HG03442 (cell line): ENCODE results near the gene TMEM131L.

ENCODE experiments used
- ATAC-seq: cut with Tn5 transposase; IDR thresholded peaks from one replicate; pipeline ENCODE4 v1.9.1; 2021; ENCODE audit warnings: mild to moderate bottlenecking, moderate library complexity; ENCODE audit not compliant: unreplicated experiment

Gene TMEM131L

DNA sequence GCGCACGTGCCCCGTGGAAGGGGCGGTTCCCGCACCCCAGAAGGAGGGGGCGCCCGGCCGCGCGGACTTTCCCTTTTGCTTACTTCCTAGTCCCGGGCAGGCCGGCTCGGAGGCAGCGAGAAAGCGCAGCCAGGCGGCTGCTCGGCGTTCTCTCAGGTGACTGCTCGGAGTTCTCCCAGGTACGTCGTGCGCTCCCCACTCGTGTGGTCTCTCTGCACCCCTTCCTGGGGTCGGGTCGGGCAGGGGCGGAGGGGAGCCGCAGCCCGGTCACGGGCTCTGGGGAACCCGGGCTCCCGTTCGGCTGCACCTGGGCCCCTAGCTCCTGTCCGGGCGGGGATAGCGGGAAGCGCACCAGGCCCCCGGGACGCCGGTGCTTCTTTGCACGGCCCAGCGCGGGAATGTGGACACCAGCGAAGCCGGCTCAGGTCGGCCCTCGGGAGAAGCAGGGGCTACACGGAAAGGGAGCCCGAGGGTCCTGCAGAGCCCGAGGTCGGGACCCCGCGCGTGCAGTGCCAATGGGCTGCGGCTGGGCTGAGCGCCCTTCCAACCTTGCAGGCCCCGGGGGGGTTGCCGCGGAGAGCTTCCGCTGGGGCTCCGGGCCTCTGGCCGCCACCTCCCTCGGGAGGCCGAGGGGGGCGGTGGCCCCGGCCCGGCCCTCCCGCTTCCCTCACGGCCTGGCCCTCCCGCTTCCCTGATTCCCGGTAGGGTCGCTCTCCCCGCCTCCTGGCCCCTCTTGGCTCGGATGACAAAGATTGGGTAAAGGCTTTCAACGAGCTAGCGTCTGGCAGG is 218.2 kb downstream of the TMEM131L start, which contains the start of gene TLR2:
TSS of gene TLR2 (plus strand) at position 99 of the 789 bp plus-strand sequence. CDS start 18,628 bp downstream, outside the sequence.
- ATAC-seq: peak; percentile 92

DNA sequence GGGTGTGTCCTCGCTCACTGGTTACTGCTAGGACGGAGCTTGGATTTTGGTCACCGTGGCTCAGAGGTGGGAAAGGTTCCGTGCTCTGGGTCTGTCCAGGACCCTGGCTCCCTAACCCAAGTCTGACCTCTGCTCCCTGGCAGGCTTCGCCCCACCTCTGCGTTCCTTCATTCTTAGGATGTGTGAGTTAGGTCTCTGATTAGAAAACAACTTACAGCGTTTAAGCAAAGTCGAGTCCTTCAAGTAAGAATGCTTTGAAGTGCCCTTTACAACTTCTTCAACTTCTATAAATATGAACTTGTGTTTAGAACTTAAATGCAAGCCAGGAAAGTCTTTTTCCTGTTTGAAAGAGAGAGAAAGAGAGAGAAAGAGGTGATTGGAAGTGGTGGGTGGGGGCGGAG is 218.8 kb downstream of the TMEM131L start:
- peak; percentile 19 for ATAC-seq
